Esophagus muscularis mucosa (tissue), 4 donors: ENCODE data around the gene CDH10. TPM values are rescaled to one million over a fixed set of nuclear protein-coding genes. Genes with fewer than 3 reads are reported as not detected.

Source experiments
- DNase-seq: peaks from one replicate; pipeline ENCODE4 v3.0.0-alpha.2; 2017; ENCODE audit errors: extremely low spot score
- H3K27ac ChIP-seq, 4 donors: fragments of 200-600 bp; sonication (generic); replicated peaks in 1 of 4; 1 replicate in 3 of 4; 2 replicates in 1 of 4; pipeline ENCODE4 v1.5.1; 2016 to 2019; ENCODE audit warnings: mild to moderate bottlenecking in 1 of 4
- H3K27me3 ChIP-seq, 4 donors: fragments of 200-600 bp; sonication (generic); one replicate each; pipeline versions ENCODE4 v1.5.1 to v1.6.0; 2016 to 2019
- H3K36me3 ChIP-seq, 4 donors: fragments of 200-600 bp; sonication (generic); one replicate each; pipeline ENCODE4 v1.5.1; 2016 to 2019
- H3K4me1 ChIP-seq, 4 donors: fragments of 200-600 bp; sonication (generic); one replicate each; pipeline ENCODE4 v1.5.1; 2016 to 2019
- H3K4me3 ChIP-seq, 4 donors: fragments of 200-600 bp; sonication (generic); 1 replicate in 2 of 4; 2 replicates in 2 of 4; pipeline ENCODE4 v1.5.1; 2016 to 2019; ENCODE audit warnings: mild to moderate bottlenecking in 4 of 4, moderate library complexity in 1 of 4
- H3K9me3 ChIP-seq, 4 donors: fragments of 200-600 bp; sonication (generic); 1 replicate in 3 of 4; 2 replicates in 1 of 4; pipeline ENCODE4 v1.5.1; 2016 to 2019
- EP300 ChIP-seq: sonication (generic); formaldehyde crosslinking; IDR thresholded peaks from one replicate; pipeline ENCODE4 v1.6.1; 2017; ENCODE audit warnings: antibody characterized with exemption
- POLR2A ChIP-seq: fragments of 450-650 bp; IDR thresholded peaks from one replicate; pipeline ENCODE4 v1.6.1; 2017; ENCODE audit warnings: antibody characterized with exemption, moderate library complexity, mild to moderate bottlenecking, low read depth
- POLR2AphosphoS5 ChIP-seq, 2 donors: sonication (generic); formaldehyde crosslinking; IDR thresholded peaks; one replicate each; pipeline ENCODE4 v1.6.1; 2017; ENCODE audit warnings: antibody characterized with exemption in 2 of 2
- WGBS: methylation state at CpG from one replicate; pipeline ENCODE4 v1.1.5; 2018; 5-methylcytosine and 5-hydroxymethylcytosine counted together
- intact Hi-C: fragments of 100-400 bp; cut with DNase I; formaldehyde crosslinking; loops from one replicate; pipeline ENCODE4 v1.15.1; 2023
- total RNA-seq, 4 donors: library from RNA; depleted of rRNA; stranded (reverse); fragments of >200 nt; gene quantifications; one replicate each; pipeline versions ENCODE4 v1.1.0 to v1.2.1, GENCODE V29; 2016
- TF ChIP-seq, protein P1 (sequence below), 3 experiments: fragments of 200-600 bp in 2 of 3; fragments of 450-650 bp in 1 of 3; sonication (generic) in 2 of 3; IDR thresholded peaks; one replicate each; pipeline ENCODE4 v1.5.1; 2017 to 2019; ENCODE audit warnings: antibody characterized with exemption in 3 of 3, mild to moderate bottlenecking in 2 of 3, moderate library complexity in 1 of 3

CDH10 gene
- total RNA-seq, 4 donors from 2014 or later = 0.23 TPM; not detected in 3

DNA sequence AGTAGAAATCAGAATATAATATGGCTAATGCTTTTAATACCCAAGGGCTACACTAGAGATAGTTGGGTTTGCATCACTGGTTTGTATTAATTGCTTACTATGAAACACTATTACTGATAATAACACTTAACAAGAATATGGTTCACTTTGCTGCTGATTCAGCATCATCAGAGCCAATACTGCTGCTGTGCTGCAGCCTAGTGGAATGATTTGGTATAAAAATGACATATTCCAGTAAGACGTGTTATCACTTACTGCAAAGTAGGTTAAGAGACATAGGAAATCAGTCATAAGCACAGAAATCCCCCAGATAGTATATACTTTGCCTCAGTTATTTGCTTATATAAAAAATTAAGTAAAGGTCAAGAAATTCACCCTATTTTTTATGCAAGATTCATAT is 2.8 kb downstream of the CDH10 start:
- no peaks in the 10 kb centered on the region for H3K9me3 ChIP-seq
- intact Hi-C loops = no loop called here
- peaks cover 0 to 7% (median 3%) of the 10 kb centered on the region in 4 donors for H3K27me3 ChIP-seq
- no peak for DNase-seq
- 13% methylated on average over 1 of the region's 1 CpG for WGBS
- H3K36me3 ChIP-seq = no peaks in the 10 kb centered on the region
- H3K4me1 ChIP-seq = peaks cover 0 to 8% (median 0%) of the 10 kb centered on the region in 4 donors
- no peak for TF ChIP-seq POLR2AphosphoS5 (IDR thresholded peaks at IDR 0.05)
- TF ChIP-seq, protein P1, sequence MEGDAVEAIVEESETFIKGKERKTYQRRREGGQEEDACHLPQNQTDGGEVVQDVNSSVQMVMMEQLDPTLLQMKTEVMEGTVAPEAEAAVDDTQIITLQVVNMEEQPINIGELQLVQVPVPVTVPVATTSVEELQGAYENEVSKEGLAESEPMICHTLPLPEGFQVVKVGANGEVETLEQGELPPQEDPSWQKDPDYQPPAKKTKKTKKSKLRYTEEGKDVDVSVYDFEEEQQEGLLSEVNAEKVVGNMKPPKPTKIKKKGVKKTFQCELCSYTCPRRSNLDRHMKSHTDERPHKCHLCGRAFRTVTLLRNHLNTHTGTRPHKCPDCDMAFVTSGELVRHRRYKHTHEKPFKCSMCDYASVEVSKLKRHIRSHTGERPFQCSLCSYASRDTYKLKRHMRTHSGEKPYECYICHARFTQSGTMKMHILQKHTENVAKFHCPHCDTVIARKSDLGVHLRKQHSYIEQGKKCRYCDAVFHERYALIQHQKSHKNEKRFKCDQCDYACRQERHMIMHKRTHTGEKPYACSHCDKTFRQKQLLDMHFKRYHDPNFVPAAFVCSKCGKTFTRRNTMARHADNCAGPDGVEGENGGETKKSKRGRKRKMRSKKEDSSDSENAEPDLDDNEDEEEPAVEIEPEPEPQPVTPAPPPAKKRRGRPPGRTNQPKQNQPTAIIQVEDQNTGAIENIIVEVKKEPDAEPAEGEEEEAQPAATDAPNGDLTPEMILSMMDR (IDR thresholded peaks at IDR 0.05) = peak in 1 of 3 experiments; percentile 34
- H3K4me3 ChIP-seq = no peak overlapping the region
- no peak overlapping the region for H3K27ac ChIP-seq

DNA sequence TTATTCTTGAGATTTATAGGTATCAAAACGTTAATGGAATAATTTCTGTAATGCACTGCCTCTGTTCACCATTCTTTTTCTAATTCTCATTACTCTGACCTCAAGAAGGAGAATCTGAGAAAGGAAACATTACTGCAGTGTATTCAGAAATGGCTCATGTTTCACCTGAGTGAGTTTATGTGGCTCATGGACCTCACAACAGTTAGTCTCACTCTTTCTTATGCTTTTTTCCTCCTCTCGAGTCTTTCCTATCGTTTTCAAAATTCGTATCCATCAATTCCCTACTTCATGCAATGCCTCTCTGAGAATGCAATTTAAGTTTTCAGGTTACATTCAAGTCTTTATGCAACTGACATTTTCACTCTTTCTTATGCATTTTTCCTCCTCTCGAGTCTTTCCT is 9.6 kb downstream of the CDH10 start:
- Histone ChIP-seq H3K9me3 (no peaks in the 10 kb centered on the region), H3K27me3 (no peaks in the 10 kb centered on the region), H3K4me3 (no peak overlapping the region), H3K4me1 (no peaks in the 10 kb centered on the region), H3K27ac (no peak overlapping the region), H3K36me3 (no peaks in the 10 kb centered on the region)
- DNase-seq = no peak
- 63% methylated on average over 5 of the region's 5 CpGs for WGBS
- intact Hi-C loops = no loop called here
- TF ChIP-seq, protein P1 (IDR thresholded peaks at IDR 0.05) = no peak
- TF ChIP-seq POLR2A (no peak), EP300 (no peak), POLR2AphosphoS5 (IDR thresholded peaks at IDR 0.05) (no peak)

DNA sequence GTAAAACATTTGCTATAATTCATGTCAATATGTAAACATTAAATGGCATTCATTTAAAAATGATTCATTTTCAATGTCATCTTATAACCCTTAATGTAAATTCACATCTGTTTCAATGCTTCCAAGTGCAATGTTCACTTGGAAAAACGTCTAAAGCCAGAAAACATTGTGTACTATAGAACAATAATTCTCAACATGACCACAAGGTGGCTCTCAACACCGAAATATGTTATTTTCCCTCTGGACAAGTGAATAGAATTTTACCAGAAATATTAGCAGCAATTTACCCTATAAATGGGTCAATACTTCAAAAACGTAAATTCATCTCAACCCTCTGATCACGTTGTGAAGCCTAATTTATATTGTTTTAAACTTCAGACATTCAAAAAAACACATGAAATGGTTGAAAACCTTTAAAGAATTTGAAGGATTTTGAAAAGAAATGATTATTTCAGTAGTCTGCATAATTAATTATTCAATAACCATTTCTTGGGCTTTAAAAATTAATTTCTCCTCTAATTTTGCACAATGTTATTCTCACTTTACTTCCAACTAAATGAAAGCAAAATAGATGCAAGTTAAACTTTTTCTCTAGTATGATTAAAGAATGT is 11.0 kb downstream of the CDH10 start:
- no peak for DNase-seq
- no peaks in the 10 kb centered on the region for H3K36me3 ChIP-seq
- H3K27me3 ChIP-seq = no peaks in the 10 kb centered on the region
- H3K27ac ChIP-seq = no peak overlapping the region
- no peaks in the 10 kb centered on the region for H3K4me1 ChIP-seq
- 0% methylated on average over 4 of the region's 4 CpGs for WGBS
- intact Hi-C loops = no loop called here
- TF ChIP-seq, protein P1 (IDR thresholded peaks at IDR 0.05) = peak; percentile 30 to 59 (median 51)
- no peak for TF ChIP-seq EP300
- H3K9me3 ChIP-seq = no peaks in the 10 kb centered on the region
- no peak overlapping the region for H3K4me3 ChIP-seq

DNA sequence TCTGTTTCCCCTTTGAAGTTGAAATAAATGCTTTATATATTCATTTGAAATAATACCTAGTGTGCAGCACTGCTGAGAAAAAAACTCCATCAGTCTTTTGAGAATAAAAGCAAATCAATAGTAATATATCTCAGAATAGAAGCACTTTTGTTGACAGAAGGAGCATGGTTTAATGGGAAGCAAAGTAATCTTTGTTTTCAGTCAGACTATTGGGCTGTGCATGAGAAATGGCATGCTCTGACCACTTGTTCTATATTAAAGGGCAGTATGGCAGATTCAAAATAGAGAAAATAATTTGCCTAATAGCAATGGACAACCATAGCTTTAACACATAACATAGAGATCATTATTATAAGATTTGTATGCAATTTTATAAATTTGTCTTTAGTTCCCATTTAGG is 12.4 kb downstream of the CDH10 start:
- H3K27ac ChIP-seq = no peak overlapping the region
- H3K4me3 ChIP-seq = no peak overlapping the region
- H3K27me3 ChIP-seq = peaks cover 0 to 4% (median 0%) of the 10 kb centered on the region in 4 donors
- TF ChIP-seq EP300 = no peak
- TF ChIP-seq POLR2A = no peak
- no peak for TF ChIP-seq POLR2AphosphoS5 (IDR thresholded peaks at IDR 0.05)
- TF ChIP-seq, protein P1 (IDR thresholded peaks at IDR 0.05) = no peak
- intact Hi-C loops = no loop called here
- DNase-seq = no peak
- H3K4me1 ChIP-seq = no peaks in the 10 kb centered on the region
- H3K9me3 ChIP-seq = no peaks in the 10 kb centered on the region
- no peaks in the 10 kb centered on the region for H3K36me3 ChIP-seq

DNA sequence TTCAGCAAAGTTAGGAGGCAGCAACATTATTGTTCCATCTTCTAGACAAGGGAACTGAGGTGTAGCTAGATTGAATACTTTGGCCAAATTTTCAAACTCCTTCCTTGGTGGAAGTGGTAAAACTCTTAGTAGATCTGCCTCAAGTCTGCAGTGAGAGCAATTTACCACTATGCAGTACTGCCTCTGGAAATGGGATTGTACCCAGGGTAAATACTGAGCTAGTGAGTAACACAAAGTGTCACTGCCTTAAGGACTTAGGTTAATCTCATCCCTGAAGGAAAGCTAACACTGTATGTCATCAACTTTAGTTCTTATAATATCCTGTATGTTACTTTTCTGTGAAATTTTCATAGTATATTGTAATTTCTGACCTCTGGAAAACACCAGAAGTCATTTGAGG is 13.9 kb downstream of the CDH10 start:
- TF ChIP-seq EP300 (no peak), POLR2A (no peak), POLR2AphosphoS5 (IDR thresholded peaks at IDR 0.05) (no peak)
- Histone ChIP-seq H3K27ac (no peak overlapping the region), H3K27me3 (peaks cover 0 to 4% (median 0%) of the 10 kb centered on the region in 4 donors), H3K36me3 (no peaks in the 10 kb centered on the region), H3K4me1 (no peaks in the 10 kb centered on the region), H3K4me3 (no peak overlapping the region), H3K9me3 (no peaks in the 10 kb centered on the region)
- no peak for DNase-seq
- intact Hi-C loops = no loop called here
